ENCODE results near the gene ADARB1. TPM values are rescaled to one million over a fixed set of nuclear protein-coding genes. Genes with fewer than 3 reads are reported as not detected.
A peak's percentile ranks its signal among the peaks of the same experiment; 100 is the strongest.

ADARB1 gene
- total and polyA plus RNA-seq, 9 of the 15 experiments (the other 6 are each of a cell fraction or from before 2014, with no cell fraction given), result 6.7 to 16.0 (median 8.3) TPM

- BruUV-seq (replicated peaks), result no TSS peak
- Histone ChIP-seq H3K27me3 (ENCODE audit: control insufficient read depth in 2 of 2, insufficient read depth in 2 of 2, low read length in 2 of 2) (no peaks in the 10 kb centered on the region; a peak in 1 of 5 replicates), H3K4me1 (replicated peaks in 1 of 2; ENCODE audit: control insufficient read depth in 2 of 2, insufficient read depth in 2 of 2, low read length in 2 of 2) (peaks cover 12 to 18% of the 10 kb centered on the region in 2 experiments; a peak in 4 of 5 replicates), H3K79me2 (ENCODE audit: control insufficient read depth, insufficient read depth, low read length) (no peaks in the 10 kb centered on the region), H3K36me3 (ENCODE audit: control insufficient read depth, insufficient read depth, low read length) (no peaks in the 10 kb centered on the region), H3K4me3 (no peak overlapping the region), H3K4me2 (ENCODE audit: insufficient read depth, low read length) (no peak overlapping the region), H3K9me3 (replicated peaks; ENCODE audit: control insufficient read depth, insufficient read depth, low read depth, low read length) (no peaks in the 10 kb centered on the region), H3K9ac (ENCODE audit: insufficient read depth in 1 of 2, low read depth in 2 of 2, low read length in 2 of 2) (peak overlapping the region in 1 of 2 experiments; percentile 46; a peak in 2 of 4 replicates), H2AFZ (ENCODE audit: low read depth, low read length) (no peak overlapping the region), H4K20me1 (replicated peaks; ENCODE audit: control insufficient read depth, insufficient read depth, low read length) (no peaks in the 10 kb centered on the region), H3K9me1 (ENCODE audit: control insufficient read depth, insufficient read depth, low read length) (no peaks in the 10 kb centered on the region), H3K27ac (ENCODE audit: extremely low read depth, low read depth, low read length) (no peak overlapping the region)
- CTCF ChIA-PET (ENCODE audit: low intra/inter-chr PET ratio), result no interaction called here
- 67% methylated on average over 14 of the region's 14 CpGs for WGBS (ENCODE audit: insufficient coverage, low coverage, missing lambda C conversion rate)
- no peak for FAIRE-seq
- DNase-seq (ENCODE audit: extremely low read depth in 1 of 4, low spot score in 3 of 4), result no peak
- intact Hi-C loops (cut with micrococcal nuclease), result no loop called here
- POLR2A ChIA-PET, result interaction anchor here (0.6 to 0.7 kb wide), 3 partner anchors 276 to 1171 kb away, joined by 3 to 5 read pairs (median 3); no protein-coding TSS in a partner anchor
- in situ Hi-C loops (cut with MboI), result loop anchor here (5.0 to 10.0 kb wide), 3 partner anchors 139 to 676 kb away; partner anchors contain the start of gene POFUT2
- no peak for TF ChIP-seq SAFB2 (IDR thresholded peaks at IDR 0.05; ENCODE audit: borderline replicate concordance, low read depth, low read length, severe bottlenecking)
- no peak for TF ChIP-seq CUX1 (CRISPR knock-in tag; IDR thresholded peaks at IDR 0.05)
- no peak for TF ChIP-seq ZNF75A (CRISPR knock-in tag; IDR thresholded peaks at IDR 0.05)
- TF ChIP-seq ZBED1 (IDR thresholded peaks at IDR 0.05), result no peak
- ATAC-seq, result no peak
Observed at GRCh38 chr21:45148316-45148990, 74.1 kb downstream of the ADARB1 start.

Measured in K562 (cell line).